CMK (cell line): ENCODE results near the gene TKTL1.

ENCODE experiments used
- DNase-seq: peaks from one replicate; pipeline ENCODE4 v3.0.0-alpha.2; 2010; ENCODE audit warnings: low read depth

TKTL1 gene

GRCh38 chrX:154362085-154362742 is 66.6 kb downstream of the TKTL1 start:
- DNase-seq, result no peak

DNA sequence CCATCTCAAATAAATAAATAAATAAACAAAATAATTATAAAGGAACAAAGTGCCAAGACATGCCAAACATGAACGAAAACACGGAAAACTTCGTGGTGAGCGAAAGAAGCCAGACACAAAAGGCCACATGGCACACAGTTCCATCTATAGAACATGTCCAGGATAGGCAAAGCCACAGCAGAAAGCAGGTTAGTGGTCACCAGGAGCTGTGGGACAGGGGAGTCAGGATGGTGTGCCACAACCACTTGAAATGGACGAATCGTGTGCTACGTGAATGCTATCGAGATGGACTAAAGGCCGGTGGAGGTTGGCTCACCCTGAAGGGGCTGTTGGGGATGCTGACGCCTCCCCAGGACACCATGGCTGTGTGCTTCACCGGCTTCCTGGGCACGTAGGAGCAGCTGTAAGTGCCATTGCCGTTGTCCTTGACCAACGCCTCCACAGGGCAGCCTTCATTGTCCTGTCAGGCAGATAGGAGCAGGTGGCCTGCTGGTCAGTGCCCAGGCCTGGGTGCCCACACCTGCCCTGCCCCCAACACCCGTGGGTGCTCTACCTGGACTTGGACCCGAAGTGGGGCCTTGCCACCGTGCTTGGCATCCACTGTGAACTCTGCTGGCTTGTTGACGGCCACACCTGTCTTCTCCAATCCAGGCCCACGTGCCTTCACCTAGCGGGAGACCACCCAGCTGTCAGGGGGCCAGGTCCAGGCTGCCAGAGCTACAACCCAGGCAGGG is 68.3 kb downstream of the TKTL1 start:
- no peak for DNase-seq

- DNase-seq, result no peak
Observed at GRCh38 chrX:154365052-154365600, 69.5 kb downstream of the TKTL1 start.

- no peak for DNase-seq
Observed at GRCh38 chrX:154365997-154366665, 70.5 kb downstream of the TKTL1 start.

DNA sequence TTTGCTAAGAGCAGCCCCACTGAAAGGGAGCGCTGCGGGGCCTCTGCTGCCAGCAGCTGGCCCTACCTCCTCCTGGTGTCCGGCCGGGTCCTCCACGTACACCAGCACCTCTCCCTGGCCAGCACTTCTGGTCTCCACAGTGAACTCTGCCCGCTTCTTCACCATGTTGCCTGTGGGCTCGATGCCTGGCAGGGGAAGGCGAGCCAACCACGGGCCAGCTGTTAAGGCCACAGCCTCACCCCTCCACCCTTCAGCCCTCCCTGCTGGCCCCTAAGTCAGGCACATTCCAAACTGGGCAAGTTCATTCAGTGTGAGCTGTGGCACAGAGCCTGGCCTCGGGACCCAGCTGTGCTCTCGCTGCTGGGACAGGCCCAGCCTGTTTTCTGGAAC is 71.1 kb downstream of the TKTL1 start:
- DNase-seq, result no peak

DNA sequence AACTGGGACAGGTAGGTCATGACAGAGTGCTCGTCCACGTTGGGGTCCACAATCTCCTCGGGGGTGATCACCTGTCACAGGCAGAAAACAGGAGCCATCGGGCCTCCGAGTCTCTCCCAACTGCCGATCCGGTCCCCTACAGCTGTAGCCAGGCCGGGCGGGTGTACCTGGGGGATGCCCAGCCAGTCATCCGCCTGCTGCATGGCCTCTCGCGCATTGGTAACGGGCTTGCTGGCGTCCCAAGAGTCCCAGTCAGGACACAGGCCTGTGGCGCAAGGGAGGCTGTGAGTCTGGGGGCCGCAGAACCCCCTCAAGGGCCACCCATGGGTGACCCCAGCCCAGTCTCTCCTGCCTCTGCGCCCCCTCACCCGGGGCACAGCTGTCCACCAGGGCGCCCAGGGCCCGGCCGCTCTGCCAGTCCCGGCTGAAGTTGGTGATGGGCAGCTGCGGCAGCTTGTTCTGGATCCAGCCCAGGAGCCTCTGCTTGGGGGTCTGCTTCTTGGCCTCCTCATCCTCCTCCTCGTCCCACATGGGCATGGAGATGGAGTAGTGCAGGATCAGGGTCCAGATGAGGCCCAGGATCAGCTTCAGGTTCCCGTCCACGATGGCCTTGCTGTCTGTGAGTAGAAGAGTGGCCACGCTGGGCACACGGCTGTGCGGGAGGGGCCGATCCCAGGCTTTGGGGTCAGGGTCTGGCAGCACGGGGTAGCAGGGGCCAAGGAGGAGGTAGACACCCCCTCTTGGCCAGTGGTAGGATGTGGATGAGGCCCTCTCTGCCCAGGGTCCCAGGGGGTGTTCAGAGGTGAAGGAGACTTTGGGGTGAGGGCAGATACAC is 72.1 kb downstream of the TKTL1 start:
- no peak for DNase-seq

- DNase-seq, result peak; percentile 76
Observed at GRCh38 chrX:154368630-154369448, 73.2 kb downstream of the TKTL1 start.

GRCh38 chrX:154369449-154370299 is 74.1 kb downstream of the TKTL1 start:
- DNase-seq, result peak; percentile 70

DNA sequence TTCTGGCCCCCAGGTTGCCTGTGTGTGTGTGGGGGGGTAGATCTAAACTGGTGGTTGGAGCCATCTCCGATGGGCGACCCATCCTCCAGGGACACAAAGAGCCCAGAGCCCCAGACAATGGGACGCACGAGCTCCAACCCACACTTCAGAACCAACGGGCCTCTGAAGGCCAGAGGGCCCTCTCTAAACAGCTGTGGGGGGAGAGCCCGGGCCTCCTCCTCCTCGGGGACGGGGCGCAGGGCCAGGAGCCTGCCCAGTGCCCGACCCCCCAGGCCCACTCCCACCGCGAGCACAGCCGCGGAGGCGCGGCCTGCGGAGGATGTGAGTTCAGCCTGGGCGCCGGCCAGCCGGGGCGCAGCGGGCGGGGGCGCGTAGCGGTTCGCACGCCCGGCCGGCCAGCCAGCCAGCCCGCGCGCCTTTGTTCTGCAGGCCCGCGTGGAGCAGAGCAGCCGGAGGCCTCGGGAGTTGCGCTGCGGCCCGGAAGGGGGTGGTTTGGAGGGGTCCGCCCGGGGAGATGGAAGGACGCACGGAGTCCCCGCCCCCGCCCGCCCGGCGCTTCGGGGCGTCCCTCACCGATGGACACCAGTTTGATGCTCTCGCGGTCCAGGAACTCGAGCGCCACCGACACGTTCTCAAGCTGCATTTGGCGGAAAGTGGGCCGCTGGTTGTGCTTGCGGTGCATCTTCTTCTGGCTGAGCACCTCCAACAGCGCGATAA is 74.9 kb downstream of the TKTL1 start:
- DNase-seq, result no peak

GRCh38 chrX:154371017-154371788 is 75.6 kb downstream of the TKTL1 start:
- peak; percentile 82 for DNase-seq

DNA sequence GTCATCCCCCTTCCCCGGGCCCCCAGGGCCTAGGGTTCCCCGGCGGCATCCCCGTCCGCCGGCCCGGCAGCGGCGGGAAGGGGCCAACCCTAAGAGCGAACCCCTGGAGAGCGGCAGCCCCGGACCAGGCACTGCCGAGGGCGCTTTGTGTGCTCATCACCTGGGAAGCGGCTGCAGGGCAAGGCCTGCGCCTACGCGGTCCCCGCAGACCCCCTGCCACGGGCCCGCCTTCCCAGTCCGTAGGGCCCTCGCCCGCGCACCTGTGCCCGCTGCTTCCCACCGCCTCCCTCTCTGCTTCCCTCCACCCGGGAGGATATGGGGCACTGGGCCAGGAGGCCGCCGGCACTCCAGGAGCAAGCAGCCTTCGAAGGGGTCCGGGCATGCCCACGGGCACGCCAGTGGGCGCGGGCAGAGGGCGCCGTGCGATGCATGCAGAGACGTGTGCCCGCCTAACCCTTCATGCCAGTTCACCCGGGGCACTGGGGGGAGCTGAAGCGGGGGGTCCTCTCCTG is 76.2 kb downstream of the TKTL1 start:
- no peak for DNase-seq

GRCh38 chrX:154372612-154373022 is 77.0 kb downstream of the TKTL1 start:
- DNase-seq, result no peak

DNA sequence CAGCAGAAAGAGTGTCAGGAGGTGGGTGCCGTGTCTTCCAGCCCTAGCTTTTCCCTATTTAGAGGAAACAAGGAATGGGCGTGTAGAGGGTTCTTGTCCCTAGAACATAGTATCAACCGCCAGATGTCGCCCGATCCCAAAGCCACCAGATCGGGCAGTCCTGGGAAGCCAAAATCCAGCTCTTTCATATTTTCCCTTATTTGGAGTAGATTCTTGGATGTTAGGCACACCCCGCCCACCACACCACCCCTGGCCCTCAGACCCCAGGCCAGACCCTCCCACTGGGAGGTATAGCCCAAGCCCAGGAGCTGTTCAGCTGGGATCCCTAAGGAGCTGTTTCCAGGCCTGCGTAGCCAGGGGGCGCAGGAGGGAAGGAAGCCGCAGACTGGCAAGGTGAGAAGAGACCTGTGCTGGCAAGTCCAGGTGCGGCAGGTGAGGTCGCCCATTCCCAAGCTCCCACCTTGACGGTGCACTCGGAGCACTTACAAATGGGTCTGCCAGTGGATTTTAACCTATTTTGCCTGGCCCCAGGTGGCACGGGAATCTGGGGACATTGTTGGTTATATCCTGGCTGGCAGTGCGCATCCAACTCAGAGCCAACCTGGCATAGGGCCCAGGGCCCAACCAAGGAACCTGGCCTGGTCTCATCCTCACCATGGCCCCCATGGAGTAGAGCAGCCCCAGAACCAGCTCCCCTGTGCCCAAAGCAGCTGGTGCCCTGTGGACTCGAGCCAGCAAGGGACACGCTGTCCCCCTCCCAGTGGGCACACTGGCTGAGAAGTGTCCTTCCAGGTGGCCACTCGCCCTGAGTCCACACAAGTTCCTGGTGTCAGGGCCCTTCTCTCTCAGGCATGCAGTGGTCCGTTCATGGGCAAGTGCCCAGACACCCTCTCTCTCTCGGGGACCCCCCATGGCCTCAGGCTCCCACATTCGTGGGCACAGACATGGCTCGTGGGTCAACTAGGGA is 78.0 kb downstream of the TKTL1 start:
- no peak for DNase-seq

DNA sequence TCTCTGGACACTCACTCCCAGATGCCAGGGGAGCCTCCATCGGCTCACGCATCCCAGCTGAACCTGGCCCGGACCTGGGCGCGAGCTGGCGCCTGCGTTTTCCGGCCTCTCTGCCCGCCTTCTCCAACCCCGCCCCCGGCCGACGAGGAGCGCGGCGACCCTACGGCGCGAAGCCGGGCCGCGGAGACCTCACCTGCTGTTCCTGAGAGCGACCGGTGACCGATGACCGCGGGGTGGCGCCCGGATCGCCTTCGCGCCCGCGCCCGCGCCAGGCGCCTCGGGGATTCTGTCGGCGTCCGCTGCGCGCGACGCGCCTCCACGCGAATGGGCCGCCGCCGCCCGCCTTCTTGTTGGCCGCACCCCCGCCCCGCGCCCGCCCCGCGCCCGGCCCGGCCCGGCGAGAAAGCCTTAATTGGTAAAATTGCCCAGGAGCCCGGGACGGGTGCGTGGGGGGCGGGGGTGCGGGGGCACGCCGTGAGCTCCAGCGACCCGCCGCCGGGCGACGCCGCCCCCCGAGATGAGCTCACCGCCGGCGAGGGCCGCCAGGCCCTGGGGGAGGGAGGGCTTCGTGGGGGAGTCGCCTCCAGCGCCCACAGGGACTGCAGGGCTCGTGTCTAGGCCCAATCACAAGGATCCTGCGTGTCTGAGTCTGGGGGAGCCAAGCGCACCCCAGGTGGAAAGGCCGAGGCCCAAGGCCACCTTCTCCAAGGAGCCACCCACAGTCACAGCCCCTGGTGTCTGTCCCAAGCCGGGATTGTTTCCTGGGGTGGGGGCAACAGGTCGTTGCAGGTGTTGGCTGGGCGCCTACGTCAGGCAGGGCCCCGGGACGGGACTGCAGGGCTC is 78.9 kb downstream of the TKTL1 start, which contains the start of gene FLNA:
FLNA (minus strand) TSS at position 322 of the 843 bp plus-strand sequence. CDS start 3,389 bp downstream, outside the sequence.
- no peak for DNase-seq

DNA sequence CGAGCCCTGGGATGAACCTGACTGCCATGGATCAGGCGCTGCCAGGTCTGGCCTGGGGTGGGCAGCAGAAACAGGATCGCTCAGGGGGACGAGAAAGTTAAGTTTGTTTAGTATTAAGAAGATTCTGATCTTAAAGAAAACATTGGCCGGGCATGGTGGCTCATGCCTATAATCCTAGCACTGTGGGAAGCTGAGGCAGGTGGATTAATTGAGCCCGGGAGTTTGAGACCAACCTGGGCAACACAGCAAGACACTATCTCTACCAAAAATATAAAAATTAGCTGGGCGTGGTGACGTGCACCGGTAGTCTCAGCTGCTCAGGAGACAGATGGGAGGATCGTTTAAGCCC is 79.5 kb downstream of the TKTL1 start:
- no peak for DNase-seq

DNA sequence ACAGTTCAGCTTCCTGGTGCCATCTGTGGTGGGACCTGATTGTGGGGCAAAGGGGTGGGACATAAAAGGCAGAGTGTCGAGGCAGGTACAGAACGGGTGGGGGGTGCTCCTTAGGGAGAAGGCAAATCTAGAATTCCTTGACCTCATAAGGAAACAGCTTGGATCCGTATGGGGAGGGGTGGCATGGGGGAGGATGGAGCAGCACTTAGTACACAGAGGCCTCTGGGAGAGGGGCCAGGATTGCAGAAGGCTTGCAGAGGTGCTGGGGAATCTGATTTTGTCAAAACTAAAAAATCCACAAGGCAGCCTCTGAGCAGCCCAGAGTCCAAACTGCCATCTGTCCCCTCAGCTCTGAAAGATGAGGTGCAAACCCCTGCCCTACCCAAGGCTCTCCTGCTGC is 81.2 kb downstream of the TKTL1 start:
- no peak for DNase-seq
